ENCODE results near the gene GAB2. TPM values are rescaled to one million over a fixed set of nuclear protein-coding genes. Genes with fewer than 3 reads are reported as not detected.
"Not testable (repeated sequence)": the region's sequence is repeated elsewhere in the genome, so short reads cannot be mapped to it uniquely, and the experiment has no call there.

GAB2 gene
- total RNA-seq, 1 donor from 2014 or later, result 20.9 TPM

GRCh38 chr11:78281511-78281910 lies 136.1 kb downstream of the GAB2 start:
- DNase-seq (ENCODE audit: low spot score), result no peak

- DNase-seq (ENCODE audit: low spot score), result peak; percentile 50
Observed at GRCh38 chr11:78277314-78277994, 140.2 kb downstream of the GAB2 start.

GRCh38 chr11:78276311-78276710 lies 141.3 kb downstream of the GAB2 start:
- no peak for DNase-seq (ENCODE audit: low spot score)

GRCh38 chr11:78274739-78275138 lies 142.9 kb downstream of the GAB2 start:
- DNase-seq (ENCODE audit: low spot score), result no peak

GRCh38 chr11:78272625-78273269 lies 144.9 kb downstream of the GAB2 start:
- not testable (repeated sequence) for DNase-seq (ENCODE audit: low spot score)

- not testable (repeated sequence) for DNase-seq (ENCODE audit: low spot score)
Observed at GRCh38 chr11:78271801-78272200, 145.8 kb downstream of the GAB2 start.

GRCh38 chr11:78270971-78271370 lies 146.6 kb downstream of the GAB2 start:
- no peak for DNase-seq (ENCODE audit: low spot score)

GRCh38 chr11:78269806-78270205 lies 147.8 kb downstream of the GAB2 start:
- no peak for DNase-seq (ENCODE audit: low spot score)

- DNase-seq (ENCODE audit: low spot score), result peak; percentile 52
Observed at GRCh38 chr11:78268591-78269410, 148.8 kb downstream of the GAB2 start.

GRCh38 chr11:78266451-78266850 lies 151.2 kb downstream of the GAB2 start:
- DNase-seq (ENCODE audit: low spot score), result no peak

GRCh38 chr11:78265326-78265725 lies 152.3 kb downstream of the GAB2 start:
- no peak for DNase-seq (ENCODE audit: low spot score)

- no peak for DNase-seq (ENCODE audit: low spot score)
Observed at GRCh38 chr11:78262691-78263090, 154.9 kb downstream of the GAB2 start.

- DNase-seq (ENCODE audit: low spot score), result no peak
Observed at GRCh38 chr11:78262238-78262637, 155.4 kb downstream of the GAB2 start.

GRCh38 chr11:78261828-78262227 lies 155.8 kb downstream of the GAB2 start:
- no peak for DNase-seq (ENCODE audit: low spot score)

GRCh38 chr11:78261367-78261766 lies 156.3 kb downstream of the GAB2 start:
- DNase-seq (ENCODE audit: low spot score), result no peak

GRCh38 chr11:78259777-78260487 lies 157.7 kb downstream of the GAB2 start:
- no peak for DNase-seq (ENCODE audit: low spot score)

- DNase-seq (ENCODE audit: low spot score), result no peak
Observed at GRCh38 chr11:78257654-78258053, 160.0 kb downstream of the GAB2 start.

GRCh38 chr11:78256962-78257361 lies 160.7 kb downstream of the GAB2 start:
- peak; percentile 82 for DNase-seq (ENCODE audit: low spot score)

GRCh38 chr11:78255919-78256318 lies 161.7 kb downstream of the GAB2 start:
- DNase-seq (ENCODE audit: low spot score), result no peak

GRCh38 chr11:78254268-78254667 lies 163.4 kb downstream of the GAB2 start:
- no peak for DNase-seq (ENCODE audit: low spot score)

- DNase-seq (ENCODE audit: low spot score), result no peak
Observed at GRCh38 chr11:78253797-78254196, 163.8 kb downstream of the GAB2 start.

Data from ureter (tissue), 1 donor.